Gastrocnemius medialis (tissue), 4 donors: ENCODE data around the gene TRPV6.

Source experiments
- CTCF ChIP-seq, 5 experiments: fragments of 450-650 bp in 3 of 5; fragments of 200-600 bp in 2 of 5; sonication (generic) in 2 of 5; IDR thresholded peaks in 4 of 5; conservative IDR thresholded peaks in 1 of 5; 1 replicate in 4 of 5; 2 replicates in 1 of 5; pipeline ENCODE4 v1.5.1; 2016 to 2019; ENCODE audit warnings: antibody characterized with exemption in 5 of 5, mild to moderate bottlenecking in 3 of 5, moderate library complexity in 3 of 5
- POLR2A ChIP-seq, 2 donors: fragments of 450-650 bp; IDR thresholded peaks; one replicate each; pipeline ENCODE4 v1.6.1; 2017; ENCODE audit warnings: antibody characterized with exemption in 2 of 2, mild to moderate bottlenecking in 2 of 2, moderate library complexity in 2 of 2

GRCh38 chr7:142901426-142902259 lies 16.1 kb upstream of the TRPV6 start:
- TF ChIP-seq POLR2A (IDR thresholded peaks at IDR 0.05) = no peak
- TF ChIP-seq CTCF (IDR thresholded peaks at IDR 0.05 in 4 of 5, conservative IDR thresholded peaks at IDR 0.05 in 1 of 5) = no peak
